ENCODE data around the gene ADGRL3.

DNA sequence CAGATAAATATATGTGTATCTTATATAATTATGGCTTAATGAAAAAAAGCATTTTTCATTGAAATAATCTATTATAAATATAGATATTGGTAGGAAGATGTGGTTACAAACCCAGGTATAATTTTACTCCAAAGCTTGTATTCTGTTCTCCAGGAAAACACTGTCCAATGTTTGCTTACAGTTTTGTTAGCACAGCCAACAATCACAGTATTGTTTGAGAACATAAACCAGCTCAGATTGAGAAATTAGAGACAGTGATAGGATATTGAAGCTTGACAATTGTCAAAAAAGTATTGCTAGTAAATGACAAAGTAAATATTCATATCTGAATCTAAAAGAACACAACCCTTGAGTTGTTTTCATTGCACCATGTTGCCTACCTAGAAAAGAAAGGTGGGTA, 228.8 kb downstream of the ADGRL3 start:
- TF ChIP-seq EZH2 (IDR thresholded peaks at IDR 0.05; ENCODE audit: borderline replicate concordance, insufficient read depth, low read depth, low read length, poor library complexity, severe bottlenecking) = no peak
- TF ChIP-seq, protein P1, sequence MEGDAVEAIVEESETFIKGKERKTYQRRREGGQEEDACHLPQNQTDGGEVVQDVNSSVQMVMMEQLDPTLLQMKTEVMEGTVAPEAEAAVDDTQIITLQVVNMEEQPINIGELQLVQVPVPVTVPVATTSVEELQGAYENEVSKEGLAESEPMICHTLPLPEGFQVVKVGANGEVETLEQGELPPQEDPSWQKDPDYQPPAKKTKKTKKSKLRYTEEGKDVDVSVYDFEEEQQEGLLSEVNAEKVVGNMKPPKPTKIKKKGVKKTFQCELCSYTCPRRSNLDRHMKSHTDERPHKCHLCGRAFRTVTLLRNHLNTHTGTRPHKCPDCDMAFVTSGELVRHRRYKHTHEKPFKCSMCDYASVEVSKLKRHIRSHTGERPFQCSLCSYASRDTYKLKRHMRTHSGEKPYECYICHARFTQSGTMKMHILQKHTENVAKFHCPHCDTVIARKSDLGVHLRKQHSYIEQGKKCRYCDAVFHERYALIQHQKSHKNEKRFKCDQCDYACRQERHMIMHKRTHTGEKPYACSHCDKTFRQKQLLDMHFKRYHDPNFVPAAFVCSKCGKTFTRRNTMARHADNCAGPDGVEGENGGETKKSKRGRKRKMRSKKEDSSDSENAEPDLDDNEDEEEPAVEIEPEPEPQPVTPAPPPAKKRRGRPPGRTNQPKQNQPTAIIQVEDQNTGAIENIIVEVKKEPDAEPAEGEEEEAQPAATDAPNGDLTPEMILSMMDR (IDR thresholded peaks at IDR 0.05) = no peak

Measured in B cell (primary cell).